ENCODE results near the gene POLG. TPM values are rescaled to one million over a fixed set of nuclear protein-coding genes. Genes with fewer than 3 reads are reported as not detected.

POLG gene
- total RNA-seq, 4 donors from 2014 or later = 38.4 to 60.7 (median 52.9) TPM

DNA sequence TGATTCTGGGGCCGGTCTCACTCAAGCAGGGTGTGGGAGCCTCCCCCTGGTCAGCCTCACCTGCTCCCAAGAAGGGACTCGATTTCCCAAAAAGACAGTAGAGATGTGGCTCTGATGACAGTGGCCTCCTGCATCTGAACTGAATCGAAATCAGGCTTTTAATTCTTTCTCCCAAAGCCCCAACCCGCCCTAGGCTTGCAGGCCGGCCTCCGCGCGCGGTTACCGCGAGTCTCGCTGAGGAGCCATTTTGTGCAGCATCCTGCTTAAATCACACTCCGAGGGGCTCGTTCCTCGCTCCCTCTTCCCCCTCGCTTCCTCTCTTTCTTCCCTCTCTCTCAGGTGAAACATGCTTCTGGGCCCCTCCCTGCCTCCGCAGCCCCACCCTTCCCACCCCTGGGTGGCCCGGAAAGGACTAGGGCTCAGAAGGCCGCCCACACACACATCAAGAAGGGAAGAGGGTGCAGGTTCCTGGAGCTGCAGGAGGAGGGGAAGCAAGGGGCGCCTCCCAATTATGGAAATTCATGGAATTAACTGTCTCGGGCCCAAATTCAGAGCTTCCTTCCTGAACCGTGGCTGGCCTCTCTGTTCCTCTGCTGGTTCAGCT lies 30.9 kb upstream of the POLG start:
- intact Hi-C loops (cut with DNase I) = loop anchor here (5.0 kb wide), 1 partner anchor 52 kb away; no protein-coding TSS in a partner anchor
- WGBS, 2 donors = 12 to 13% methylated on average over 16 to 17 of the region's 22 CpGs
- peaks cover 52 to 100% (median 87%) of the 10 kb centered on the region in 4 donors for H3K27me3 ChIP-seq
- TF ChIP-seq, protein P1, sequence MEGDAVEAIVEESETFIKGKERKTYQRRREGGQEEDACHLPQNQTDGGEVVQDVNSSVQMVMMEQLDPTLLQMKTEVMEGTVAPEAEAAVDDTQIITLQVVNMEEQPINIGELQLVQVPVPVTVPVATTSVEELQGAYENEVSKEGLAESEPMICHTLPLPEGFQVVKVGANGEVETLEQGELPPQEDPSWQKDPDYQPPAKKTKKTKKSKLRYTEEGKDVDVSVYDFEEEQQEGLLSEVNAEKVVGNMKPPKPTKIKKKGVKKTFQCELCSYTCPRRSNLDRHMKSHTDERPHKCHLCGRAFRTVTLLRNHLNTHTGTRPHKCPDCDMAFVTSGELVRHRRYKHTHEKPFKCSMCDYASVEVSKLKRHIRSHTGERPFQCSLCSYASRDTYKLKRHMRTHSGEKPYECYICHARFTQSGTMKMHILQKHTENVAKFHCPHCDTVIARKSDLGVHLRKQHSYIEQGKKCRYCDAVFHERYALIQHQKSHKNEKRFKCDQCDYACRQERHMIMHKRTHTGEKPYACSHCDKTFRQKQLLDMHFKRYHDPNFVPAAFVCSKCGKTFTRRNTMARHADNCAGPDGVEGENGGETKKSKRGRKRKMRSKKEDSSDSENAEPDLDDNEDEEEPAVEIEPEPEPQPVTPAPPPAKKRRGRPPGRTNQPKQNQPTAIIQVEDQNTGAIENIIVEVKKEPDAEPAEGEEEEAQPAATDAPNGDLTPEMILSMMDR (IDR thresholded peaks at IDR 0.05) = no peak
- TF ChIP-seq POLR2A (IDR thresholded peaks at IDR 0.05) = no peak
- no peaks in the 10 kb centered on the region for H3K9me3 ChIP-seq
- no peak for DNase-seq
- H3K4me3 ChIP-seq = no peak overlapping the region
- H3K36me3 ChIP-seq = no peaks in the 10 kb centered on the region
- H3K4me1 ChIP-seq = peaks cover 15 to 60% (median 15%) of the 10 kb centered on the region in 3 donors
- no peak overlapping the region for H3K27ac ChIP-seq

DNA sequence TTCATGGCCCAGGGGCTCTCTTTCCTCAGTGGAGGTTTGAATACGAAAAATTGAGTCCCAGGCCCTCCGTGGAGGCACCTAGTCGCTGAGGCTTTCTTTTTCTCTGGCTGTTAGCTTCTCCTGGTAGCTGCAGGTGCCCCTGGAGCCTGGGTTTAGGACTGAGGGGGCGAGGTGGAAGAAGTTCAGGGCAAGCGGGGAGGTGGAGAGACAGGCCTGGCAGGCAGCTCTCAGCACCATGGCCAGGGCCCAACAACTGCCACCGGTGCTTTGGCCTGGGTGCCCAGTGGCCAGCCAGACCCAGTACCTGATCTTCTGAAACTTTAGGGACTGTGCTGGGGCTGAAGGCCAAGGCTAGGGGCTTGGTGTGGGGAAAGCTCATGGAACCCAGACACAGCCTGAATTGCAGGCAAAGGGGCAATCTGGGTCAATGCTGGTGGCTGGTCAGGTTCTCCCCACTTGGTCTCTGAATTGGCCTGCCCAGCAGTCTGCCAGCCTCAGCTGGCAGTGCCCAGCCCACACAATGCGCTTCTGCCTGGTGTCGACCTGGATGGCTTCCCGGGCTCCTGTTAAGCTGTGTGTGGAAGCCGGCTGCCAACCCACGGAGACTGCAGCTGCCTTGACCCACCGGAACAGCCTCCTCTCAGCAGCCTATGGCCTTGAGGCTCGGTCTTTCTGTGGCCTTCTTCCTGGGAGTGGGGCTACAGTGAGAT lies 30.3 kb upstream of the POLG start:
- TF ChIP-seq, protein P1 (IDR thresholded peaks at IDR 0.05) = no peak
- TF ChIP-seq POLR2A (IDR thresholded peaks at IDR 0.05) = no peak
- H3K4me3 ChIP-seq = no peak overlapping the region

DNA sequence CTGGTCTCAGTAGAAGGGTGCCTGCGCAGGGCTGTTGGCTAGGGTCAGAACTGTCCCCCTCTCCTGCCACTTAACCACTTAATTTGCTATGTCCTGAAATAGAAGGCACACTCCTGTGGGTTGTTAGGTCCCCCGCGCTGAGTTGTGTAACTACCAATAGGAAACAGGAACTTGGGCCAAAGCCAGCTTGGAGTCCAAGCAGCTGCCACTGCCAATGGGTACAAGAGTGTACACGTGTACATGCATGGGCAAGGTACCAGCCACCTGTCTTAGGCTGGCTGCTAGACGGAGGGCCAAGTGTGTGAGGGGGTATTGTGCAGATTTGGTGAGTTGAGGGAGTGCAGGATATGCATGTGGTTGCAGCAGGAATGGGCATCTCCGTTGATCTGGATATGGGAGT lies 29.7 kb upstream of the POLG start:
- H3K4me3 ChIP-seq = no peak overlapping the region

More for the DNA sequence above, 30.3 kb upstream of the POLG start:
- H3K27ac ChIP-seq = no peak overlapping the region
- peaks cover 55 to 100% (median 85%) of the 10 kb centered on the region in 4 donors for H3K27me3 ChIP-seq
- intact Hi-C loops (cut with DNase I) = loop anchor here (5.0 kb wide), 1 partner anchor 52 kb away; no protein-coding TSS in a partner anchor
- H3K4me1 ChIP-seq = peaks cover 15 to 59% (median 15%) of the 10 kb centered on the region in 3 donors
- 21 to 28% methylated on average over 3 to 7 of the region's 13 CpGs for WGBS, 2 donors
- DNase-seq = no peak
- H3K36me3 ChIP-seq = no peaks in the 10 kb centered on the region
- no peaks in the 10 kb centered on the region for H3K9me3 ChIP-seq

DNA sequence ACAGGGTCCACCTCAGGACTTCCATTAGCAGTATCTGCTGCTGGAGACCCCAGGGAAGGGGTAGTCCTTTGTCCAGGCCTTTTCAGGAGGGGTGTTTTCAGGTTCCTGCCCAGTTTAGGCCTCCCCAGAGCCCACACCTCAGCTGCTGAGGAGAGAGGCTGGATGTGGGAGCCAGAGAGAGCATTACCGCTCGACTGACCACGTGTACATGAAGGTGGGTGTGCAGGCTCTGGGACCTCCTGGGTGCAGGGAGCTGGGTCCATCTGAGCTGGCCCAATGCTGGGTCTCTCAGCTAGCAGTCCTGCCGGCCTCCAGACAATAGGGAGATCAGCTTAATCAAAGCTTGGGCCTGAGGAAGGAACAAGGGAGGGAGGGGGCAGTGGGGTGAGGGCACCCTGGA lies 29.1 kb upstream of the POLG start:
- intact Hi-C loops (cut with DNase I) = no loop called here
- 20% methylated on average over 4 of the region's 4 CpGs; no CpG with 5 or more reads in 1 of the 2 donors for WGBS, 2 donors
- H3K27me3 ChIP-seq = peaks cover 46 to 100% (median 85%) of the 10 kb centered on the region in 4 donors

More for the DNA sequence above, 29.7 kb upstream of the POLG start:
- TF ChIP-seq POLR2A (IDR thresholded peaks at IDR 0.05) = no peak
- TF ChIP-seq, protein P1 (IDR thresholded peaks at IDR 0.05) = no peak
- Histone ChIP-seq H3K9me3 (no peaks in the 10 kb centered on the region), H3K27me3 (peaks cover 52 to 100% (median 87%) of the 10 kb centered on the region in 4 donors), H3K27ac (no peak overlapping the region), H3K4me1 (peaks cover 15 to 63% (median 17%) of the 10 kb centered on the region in 3 donors), H3K36me3 (no peaks in the 10 kb centered on the region)
- no peak for DNase-seq
- 8 to 9% methylated on average over 5 to 6 of the region's 6 CpGs for WGBS, 2 donors
- intact Hi-C loops (cut with DNase I) = no loop called here

More for the DNA sequence above, 29.1 kb upstream of the POLG start:
- TF ChIP-seq, protein P1 (IDR thresholded peaks at IDR 0.05) = no peak
- TF ChIP-seq POLR2A (IDR thresholded peaks at IDR 0.05) = no peak
- no peak overlapping the region for H3K4me3 ChIP-seq
- no peak for DNase-seq
- no peaks in the 10 kb centered on the region for H3K9me3 ChIP-seq
- H3K36me3 ChIP-seq = no peaks in the 10 kb centered on the region
- peaks cover 19 to 67% (median 22%) of the 10 kb centered on the region in 3 donors for H3K4me1 ChIP-seq
- H3K27ac ChIP-seq = no peak overlapping the region

All from esophagus squamous epithelium (tissue), 5 donors.